SU-DHL-6 (cell line): ENCODE data around the gene SPOCK1.

ENCODE experiments used
- H2AFZ ChIP-seq: fragments of 200-600 bp; sonication (generic); 2 replicates; pipeline ENCODE4 v1.6.1; 2014; ENCODE audit warnings: low read depth, mild to moderate bottlenecking, moderate library complexity, mixed read lengths, antibody characterized with exemption, low read length; ENCODE audit not compliant: severe bottlenecking
- H3F3A ChIP-seq: fragments of 200-600 bp; shearing (Covaris generic); 2 replicates; pipeline ENCODE4 v1.6.0; 2016; ENCODE audit warnings: antibody characterized with exemption, mild to moderate bottlenecking; ENCODE audit not compliant: insufficient read depth
- H3K27ac ChIP-seq: fragments of 200-600 bp; sonication (generic); 2 replicates; pipeline ENCODE4 v1.5.1; 2016; ENCODE audit warnings: low read depth, mild to moderate bottlenecking, low read length, moderate library complexity, mixed read lengths
- H3K27me3 ChIP-seq: fragments of 200-600 bp; sonication (generic), shearing (Covaris generic); 2 replicates; pipeline ENCODE4 v1.6.0; 2014; ENCODE audit warnings: mild to moderate bottlenecking, low read length
- H3K36me3 ChIP-seq: fragments of 200-600 bp; sonication (generic); 2 replicates; pipeline ENCODE4 v1.6.1; 2014; ENCODE audit warnings: mild to moderate bottlenecking, low read length, mixed read lengths
- H3K4me2 ChIP-seq: fragments of 300-600, 200-600 bp; shearing (Covaris generic), sonication (generic); 2 replicates; pipeline ENCODE4 v1.6.0; 2014; ENCODE audit warnings: low read length, low read depth, mild to moderate bottlenecking; ENCODE audit not compliant: poor library complexity, severe bottlenecking
- H3K4me3 ChIP-seq: fragments of 200-600 bp; sonication (generic); 2 replicates; pipeline ENCODE4 v1.5.1; 2014; ENCODE audit warnings: antibody characterized with exemption, low read length, mild to moderate bottlenecking, mixed read lengths; ENCODE audit not compliant: insufficient read depth, poor library complexity, severe bottlenecking
- H3K79me2 ChIP-seq: fragments of 200-600 bp; sonication (generic); 2 replicates; pipeline ENCODE4 v1.6.1; 2014; ENCODE audit warnings: mild to moderate bottlenecking, low read length, moderate library complexity; ENCODE audit not compliant: insufficient read depth
- H3K9ac ChIP-seq: fragments of 200-600 bp; sonication (generic); 2 replicates; pipeline ENCODE4 v1.7.0; 2014; ENCODE audit warnings: mild to moderate bottlenecking, low read length
- H3K9me2 ChIP-seq: fragments of 200-600 bp; sonication (generic); replicated peaks from 2 replicates; pipeline ENCODE4 v1.6.1; 2014; ENCODE audit warnings: low read length; ENCODE audit not compliant: insufficient read depth
- H3K9me3 ChIP-seq: fragments of 200-600 bp; sonication (generic); 2 replicates; pipeline ENCODE4 v1.6.1; 2014; ENCODE audit warnings: low read length, mixed read lengths; ENCODE audit not compliant: insufficient read depth
- H4K20me1 ChIP-seq: fragments of 200-600 bp; sonication (generic); 2 replicates; pipeline ENCODE4 v1.6.1; 2014; ENCODE audit warnings: low read depth, mild to moderate bottlenecking, antibody characterized with exemption, low read length, moderate library complexity, mixed read lengths
- CTCF ChIP-seq: fragments of 200-600 bp; sonication (generic); IDR thresholded peaks from one replicate; pipeline ENCODE4 v1.5.1; 2017; ENCODE audit warnings: antibody characterized with exemption, mild to moderate bottlenecking, low read length, moderate library complexity; ENCODE audit not compliant: insufficient read depth, poor library complexity, severe bottlenecking
- EZH2phosphoT487 ChIP-seq: fragments of 200-600 bp; sonication (generic), shearing (Covaris generic); conservative IDR thresholded peaks from 2 replicates; pipeline ENCODE4 v1.6.1; 2018; ENCODE audit warnings: mild to moderate bottlenecking, antibody characterized with exemption, low read length, moderate library complexity, mixed read lengths

SPOCK1 gene

GRCh38 chr5:137309290-137309689 is 189.8 kb downstream of the SPOCK1 start:
- no peaks in the 10 kb centered on the region for H3K79me2 ChIP-seq
- no peaks in the 10 kb centered on the region for H3K9me3 ChIP-seq
- no peaks in the 10 kb centered on the region for H3F3A ChIP-seq
- no peak overlapping the region for H3K4me3 ChIP-seq
- no peak overlapping the region for H2AFZ ChIP-seq
- H4K20me1 ChIP-seq = no peaks in the 10 kb centered on the region
- no peak for TF ChIP-seq CTCF
- no peak for TF ChIP-seq EZH2phosphoT487
- H3K27ac ChIP-seq = no peak overlapping the region
- H3K27me3 ChIP-seq = no peaks in the 10 kb centered on the region
- no peak overlapping the region for H3K9ac ChIP-seq
- H3K36me3 ChIP-seq = no peaks in the 10 kb centered on the region
- H3K4me2 ChIP-seq = no peak overlapping the region
- H3K9me2 ChIP-seq = no peaks in the 10 kb centered on the region

- Histone ChIP-seq H3K4me3 (no peak overlapping the region), H3F3A (no peaks in the 10 kb centered on the region), H3K27me3 (no peaks in the 10 kb centered on the region), H3K9me2 (no peaks in the 10 kb centered on the region), H3K4me2 (no peak overlapping the region), H4K20me1 (no peaks in the 10 kb centered on the region), H3K36me3 (no peaks in the 10 kb centered on the region), H3K27ac (no peak overlapping the region), H3K79me2 (no peaks in the 10 kb centered on the region), H2AFZ (no peak overlapping the region), H3K9ac (no peak overlapping the region), H3K9me3 (no peaks in the 10 kb centered on the region)
- no peak for TF ChIP-seq EZH2phosphoT487
- no peak for TF ChIP-seq CTCF
Observed at GRCh38 chr5:137308311-137308710, 190.8 kb downstream of the SPOCK1 start.

- TF ChIP-seq EZH2phosphoT487 (no peak), CTCF (no peak)
- H3K4me2 ChIP-seq = no peak overlapping the region
- H2AFZ ChIP-seq = no peak overlapping the region
- H3K9me2 ChIP-seq = no peaks in the 10 kb centered on the region
- no peak overlapping the region for H3K27ac ChIP-seq
- no peak overlapping the region for H3K9ac ChIP-seq
- H3K27me3 ChIP-seq = no peaks in the 10 kb centered on the region
- no peaks in the 10 kb centered on the region for H3K79me2 ChIP-seq
- H3K9me3 ChIP-seq = no peaks in the 10 kb centered on the region
- H4K20me1 ChIP-seq = no peaks in the 10 kb centered on the region
- H3F3A ChIP-seq = no peaks in the 10 kb centered on the region
- H3K36me3 ChIP-seq = no peaks in the 10 kb centered on the region
- no peak overlapping the region for H3K4me3 ChIP-seq
Observed at GRCh38 chr5:137306903-137307302, 192.2 kb downstream of the SPOCK1 start.
